Stimulated activated naive CD8-positive, alpha-beta T cell treated with anti-CD3 and anti-CD28 coated beads, Interleukin-15, Interleukin-2, amounts not matched to agents 100 U/mL and 50 U/mL, for 24 hours (primary cell): ENCODE data around the gene STAU1.
"Not testable (repeated sequence)": the region's sequence is repeated elsewhere in the genome, so short reads cannot be mapped to it uniquely, and the experiment has no call there.

Experiments used
- ATAC-seq: fragments of 150-1000 bp; cut with Tn5 transposase; one replicate; pipeline ENCODE4 v1.10.0; 2021
- DNase-seq: peaks from one replicate; pipeline ENCODE4 v3.0.0; 2021

STAU1 gene

DNA sequence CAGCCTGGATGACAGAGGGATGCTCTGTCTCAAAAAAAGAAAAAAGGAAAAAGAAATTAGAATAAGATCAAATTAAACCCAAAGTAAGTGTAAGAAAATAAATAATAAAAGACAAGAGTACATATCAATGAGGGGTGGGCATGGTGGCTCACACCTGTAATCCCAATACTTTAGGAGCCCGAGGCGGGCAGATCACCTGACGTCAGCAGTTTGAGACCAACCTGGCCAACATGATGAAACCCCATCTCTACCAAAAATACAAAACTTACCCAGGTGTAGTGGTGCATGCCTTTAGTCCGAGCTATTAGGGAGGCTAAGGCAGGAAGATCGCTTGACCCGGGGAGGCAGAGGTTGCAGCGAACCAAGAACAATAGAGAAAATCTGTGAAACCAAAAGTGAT, 14.9 kb upstream of the STAU1 start:
- ATAC-seq (no peak), DNase-seq (no peak)

DNA sequence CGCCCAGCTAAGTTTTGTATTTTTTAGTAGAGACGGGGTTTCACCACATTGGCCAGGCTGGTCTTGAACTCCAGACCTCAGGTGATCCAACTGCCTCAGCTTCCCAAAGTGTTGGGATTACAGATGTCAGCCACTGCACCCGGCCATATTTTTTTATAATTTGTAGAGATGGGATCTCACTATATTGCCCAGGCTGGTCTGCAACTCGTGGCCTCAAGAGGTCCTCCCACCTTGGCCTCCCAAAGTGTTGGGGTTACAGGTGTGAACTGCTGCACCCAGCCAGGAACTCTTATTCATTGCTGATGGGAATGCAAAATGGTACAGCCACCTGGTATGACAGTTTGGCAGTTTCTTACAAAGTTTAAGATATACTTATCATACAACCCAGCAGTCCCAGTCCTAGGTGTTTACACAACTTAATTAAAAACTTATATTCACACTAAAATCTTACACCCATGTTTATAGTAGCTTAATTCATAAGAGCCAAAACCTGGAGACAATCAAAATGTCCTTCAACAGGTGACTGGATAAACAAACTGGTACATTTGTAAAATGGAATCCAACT, 11.7 kb upstream of the STAU1 start:
- DNase-seq (no peak), ATAC-seq (no peak)

DNA sequence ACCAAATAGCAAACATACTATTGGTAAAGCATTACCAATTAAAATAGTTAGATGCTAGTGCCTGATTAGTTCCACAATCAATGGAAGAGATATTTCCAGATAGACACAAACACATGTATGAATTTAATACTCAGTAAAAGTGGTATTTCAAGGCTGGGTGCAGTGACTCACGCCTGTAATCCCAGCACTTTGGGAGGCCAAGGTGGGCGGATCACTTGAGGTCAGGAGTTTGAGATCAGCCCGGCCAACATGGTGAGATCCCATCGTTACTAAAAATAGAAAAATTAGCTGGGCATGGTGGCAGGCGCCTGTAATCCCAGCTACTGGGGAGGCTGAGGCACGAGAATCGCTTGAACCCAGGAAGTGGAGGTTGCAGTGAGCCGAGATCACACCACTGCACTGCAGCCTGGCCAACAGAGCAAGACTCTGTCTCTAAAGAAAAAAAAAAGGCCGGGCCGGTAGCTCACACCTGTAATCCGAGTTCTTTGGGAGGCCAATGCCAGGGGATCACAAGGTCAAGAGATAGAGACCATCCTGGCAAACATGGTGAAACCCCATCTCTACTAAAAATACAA, 4.9 kb upstream of the STAU1 start:
- not testable (repeated sequence) for ATAC-seq, DNase-seq

DNA sequence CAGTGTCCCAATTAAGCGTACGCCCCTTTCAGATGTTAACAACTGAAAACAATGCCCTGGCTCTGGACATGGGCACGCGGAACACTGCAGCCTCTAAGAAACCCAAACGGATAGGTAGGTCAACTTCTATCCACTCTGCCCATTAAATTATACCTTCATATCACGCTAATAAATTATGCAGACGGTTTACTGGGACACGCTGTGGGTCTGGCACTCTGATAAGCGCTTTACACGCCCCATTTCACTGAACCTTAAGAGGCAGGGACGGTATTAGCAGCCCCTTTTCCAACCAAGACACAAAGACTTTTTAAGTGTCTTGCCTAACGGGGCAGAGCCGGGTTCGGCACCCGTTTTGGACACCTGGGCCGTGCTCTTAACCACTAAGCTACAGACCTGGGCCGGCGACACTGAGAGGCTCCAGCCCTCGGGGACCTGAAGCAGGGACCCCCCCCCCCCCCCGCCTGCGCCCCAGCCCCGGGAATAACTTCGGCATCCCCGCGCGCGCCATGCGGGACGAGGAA, 744 bp downstream of the STAU1 start:
- DNase-seq: no peak
- ATAC-seq: no peak

DNA sequence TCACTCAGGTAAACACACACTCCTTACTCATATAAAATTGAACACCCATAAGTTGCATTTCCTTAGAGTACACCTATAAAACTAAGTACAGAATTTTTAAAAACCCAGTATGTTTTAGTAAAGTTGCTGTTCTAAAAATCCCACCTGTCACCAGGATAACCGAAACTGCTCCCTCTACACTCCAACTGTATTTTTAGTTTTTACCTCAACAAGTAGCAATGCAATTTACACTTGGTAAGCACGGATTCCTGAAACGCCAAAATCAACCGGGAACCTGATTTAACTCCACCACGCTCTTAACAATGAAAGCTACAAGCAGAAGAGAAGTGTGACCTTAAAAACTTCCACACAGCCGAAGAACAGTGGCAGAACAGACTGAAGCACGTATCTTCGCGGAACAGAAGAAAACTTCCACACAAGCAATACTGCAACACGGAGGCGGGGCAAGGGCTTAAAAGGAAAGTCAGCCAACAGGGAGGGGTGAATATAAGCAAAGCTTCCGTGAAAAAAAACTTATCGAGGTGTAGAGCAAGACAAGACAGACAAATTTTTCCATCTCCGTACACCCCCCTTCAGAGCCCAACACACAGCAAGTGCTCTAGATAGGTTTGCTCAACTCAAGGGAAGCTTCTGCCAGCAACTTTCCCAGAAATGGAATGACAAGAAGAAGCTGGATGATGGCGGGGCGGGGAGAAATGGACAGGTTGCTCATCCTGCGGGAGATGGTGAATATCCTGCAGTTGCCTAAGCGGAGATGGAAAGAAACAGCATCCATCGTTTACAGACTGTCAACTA, 1.4 kb downstream of the STAU1 start:
- peak; percentile 42 for ATAC-seq
- DNase-seq: peak; percentile 69

DNA sequence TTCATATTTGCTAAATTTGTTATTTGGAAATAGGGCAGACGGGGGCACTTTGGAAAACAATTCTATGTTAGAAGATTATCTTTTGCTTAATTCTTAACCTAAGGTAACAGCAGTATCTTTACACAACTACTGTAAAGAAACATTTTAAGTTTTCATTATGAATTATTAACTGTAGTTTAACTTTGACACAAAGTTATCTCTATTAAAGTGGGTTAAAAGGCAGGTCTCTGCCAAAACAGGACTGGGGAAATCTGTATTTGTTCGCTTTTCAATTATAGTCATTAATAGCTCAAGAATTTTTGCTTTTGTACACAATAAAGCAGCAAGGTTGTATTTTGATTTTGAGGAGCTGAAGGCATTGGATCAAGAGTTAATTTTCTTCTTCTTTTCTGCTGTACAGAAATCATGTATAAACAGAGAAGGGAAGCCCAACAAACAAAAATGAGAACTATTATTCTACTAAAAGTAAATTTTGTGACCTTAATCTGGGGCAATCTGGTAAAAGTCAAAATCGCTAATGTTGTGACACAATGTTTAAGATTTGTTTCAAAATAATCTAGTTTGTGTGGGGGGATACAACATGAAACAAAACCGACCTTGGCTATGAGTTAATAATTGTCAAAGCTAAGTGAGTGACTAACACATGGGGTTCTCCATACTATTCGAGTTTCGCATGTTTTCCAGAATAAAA, 2.9 kb downstream of the STAU1 start:
- DNase-seq (no peak), ATAC-seq (no peak)

DNA sequence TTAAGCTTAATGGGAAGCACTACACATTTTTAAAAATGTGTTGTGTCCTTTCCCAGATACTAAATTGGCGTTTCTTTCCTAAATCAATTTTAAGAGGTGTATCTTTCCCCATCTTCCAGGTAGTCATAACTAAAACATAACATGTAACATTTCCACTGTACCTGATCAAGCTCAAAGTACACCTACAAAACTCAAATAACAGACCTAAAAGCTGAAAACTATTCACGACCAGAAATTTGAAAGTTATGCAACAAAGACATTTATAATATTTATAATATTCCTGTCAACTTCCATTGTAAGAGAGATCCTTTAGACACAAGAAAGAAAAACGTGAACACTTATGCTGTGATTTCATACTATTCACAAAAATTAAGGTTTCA, 3.5 kb downstream of the STAU1 start:
- ATAC-seq (no peak), DNase-seq (no peak)

DNA sequence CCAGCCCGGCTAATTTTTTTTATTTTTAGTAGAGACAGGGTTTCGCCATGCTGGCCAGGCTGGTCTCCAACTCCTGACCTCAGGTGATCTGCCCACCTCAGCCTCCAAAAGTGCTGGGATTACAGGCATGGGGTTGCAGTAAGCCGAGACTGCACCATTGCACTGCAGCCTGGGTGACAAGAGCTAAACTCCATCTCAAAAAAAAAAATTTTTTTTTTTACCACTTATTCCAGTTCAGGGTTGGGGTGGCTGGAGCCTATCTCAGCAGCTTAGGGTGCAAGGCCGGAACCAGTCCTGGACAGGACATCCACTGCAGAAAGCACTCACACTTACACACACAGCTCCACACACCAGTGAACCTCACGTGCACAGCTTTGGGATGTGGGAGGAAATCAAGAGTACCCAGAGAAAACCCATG, 4.0 kb downstream of the STAU1 start:
- DNase-seq, ATAC-seq: not testable (repeated sequence)

DNA sequence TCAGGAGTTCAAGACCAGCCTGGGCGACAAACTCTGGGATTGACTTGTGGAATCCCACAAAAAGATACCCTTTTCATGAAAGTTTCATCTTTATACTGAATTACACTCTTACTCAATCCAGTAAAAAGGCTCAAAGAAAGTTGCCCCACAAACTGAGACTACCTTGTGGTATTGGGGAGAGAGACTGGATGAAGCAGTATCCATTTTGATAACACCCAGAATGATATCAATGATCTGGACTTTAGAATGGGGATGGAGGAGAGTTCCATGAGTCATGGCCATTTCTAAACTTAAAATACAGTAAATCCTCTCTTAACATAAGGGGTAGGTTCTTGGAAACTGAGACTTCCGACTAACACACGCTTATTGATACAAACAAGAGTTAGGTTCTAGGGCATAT, 4.7 kb downstream of the STAU1 start:
- ATAC-seq: no peak
- DNase-seq: no peak

DNA sequence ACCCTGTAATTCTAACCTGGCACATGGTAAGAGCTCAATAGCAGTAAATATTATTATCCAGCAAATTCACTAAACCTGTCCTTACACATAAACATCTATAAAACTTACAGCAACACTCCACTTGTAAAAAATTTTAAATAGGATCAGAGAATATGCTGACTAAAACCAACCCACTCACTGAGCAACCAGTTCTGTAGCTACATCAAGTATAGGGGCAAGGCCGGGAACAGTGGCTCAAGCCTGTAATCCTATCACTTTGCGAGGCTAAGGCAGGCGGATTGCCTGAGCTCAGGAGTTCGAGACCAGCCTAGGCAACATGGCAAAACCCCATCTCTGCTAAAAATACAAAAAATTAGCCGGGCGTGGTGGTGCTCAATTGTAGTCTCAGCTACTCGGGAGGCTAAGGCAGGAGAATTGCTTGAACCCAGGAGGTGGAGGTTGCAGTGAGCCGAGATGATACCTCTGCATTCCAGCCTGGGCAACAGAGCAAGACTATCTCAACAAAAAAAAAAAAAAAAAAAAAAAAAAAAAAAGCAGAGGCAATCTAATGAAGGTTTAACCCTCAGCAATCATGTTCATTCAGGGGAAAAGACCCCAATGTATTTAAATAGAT, 6.8 kb downstream of the STAU1 start:
- no peak for ATAC-seq
- no peak for DNase-seq

DNA sequence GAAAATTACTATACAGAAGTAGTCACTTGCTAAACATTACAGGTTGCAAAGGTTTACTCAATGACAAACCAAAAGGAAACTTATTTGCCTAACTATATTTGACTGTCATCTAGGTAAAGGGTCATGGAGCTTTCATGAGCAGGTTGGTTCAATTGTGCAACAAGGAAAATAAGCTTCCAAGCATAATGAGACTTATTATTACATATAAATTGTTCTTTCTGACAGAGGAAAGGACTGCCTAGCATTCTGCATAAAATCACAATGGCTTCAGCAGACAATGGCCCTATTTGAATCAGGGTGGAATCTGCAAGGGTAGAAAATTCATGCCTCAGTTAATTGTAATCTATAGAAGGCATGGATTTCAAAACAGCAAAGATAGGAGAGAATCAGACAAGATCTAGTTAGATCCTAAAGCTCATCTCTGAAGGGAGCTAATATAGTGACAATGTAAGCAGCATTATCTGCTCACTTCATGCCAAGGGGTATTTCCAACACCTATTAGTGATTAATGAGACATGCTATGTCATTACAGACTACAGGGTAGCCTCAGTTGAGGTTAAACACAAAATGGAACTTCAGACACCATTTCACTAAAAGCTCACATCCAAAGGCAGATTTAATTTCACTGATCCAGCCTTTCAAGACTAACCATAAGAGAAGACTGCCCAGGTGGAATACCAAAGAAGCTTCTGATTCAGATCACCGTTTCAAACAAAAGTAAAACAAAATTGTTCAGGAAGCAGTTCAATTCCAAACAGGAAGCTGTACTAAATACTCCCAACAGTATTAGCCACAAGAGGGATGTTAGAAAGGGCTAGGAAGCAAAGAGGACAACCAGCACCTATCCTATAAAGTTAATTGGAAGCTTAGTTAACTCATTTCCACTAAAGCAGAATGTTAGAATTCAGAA, 8.5 kb downstream of the STAU1 start:
- peak; percentile 36 for ATAC-seq

DNA sequence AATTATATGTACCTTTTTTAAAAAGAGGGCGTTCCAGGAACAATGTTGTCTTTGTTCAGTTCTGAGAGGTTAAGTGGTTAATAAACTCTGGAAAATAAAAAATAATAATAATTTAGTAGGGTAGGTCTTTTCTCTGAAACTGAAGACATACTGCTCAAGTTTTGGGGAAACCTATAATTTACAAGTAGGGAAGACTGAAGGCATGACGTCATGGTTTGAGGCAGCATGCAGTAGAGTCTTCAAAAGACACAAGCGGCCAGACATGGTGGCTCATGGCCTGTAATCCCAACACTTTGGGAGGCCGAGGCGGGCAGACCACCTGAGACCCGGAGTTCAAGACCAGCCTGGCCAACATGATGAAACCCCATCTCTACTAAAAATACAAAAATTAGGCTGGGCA, 14.0 kb downstream of the STAU1 start:
- ATAC-seq (no peak), DNase-seq (no peak)

More for the DNA sequence above, 8.5 kb downstream of the STAU1 start:
- DNase-seq: no peak

DNA sequence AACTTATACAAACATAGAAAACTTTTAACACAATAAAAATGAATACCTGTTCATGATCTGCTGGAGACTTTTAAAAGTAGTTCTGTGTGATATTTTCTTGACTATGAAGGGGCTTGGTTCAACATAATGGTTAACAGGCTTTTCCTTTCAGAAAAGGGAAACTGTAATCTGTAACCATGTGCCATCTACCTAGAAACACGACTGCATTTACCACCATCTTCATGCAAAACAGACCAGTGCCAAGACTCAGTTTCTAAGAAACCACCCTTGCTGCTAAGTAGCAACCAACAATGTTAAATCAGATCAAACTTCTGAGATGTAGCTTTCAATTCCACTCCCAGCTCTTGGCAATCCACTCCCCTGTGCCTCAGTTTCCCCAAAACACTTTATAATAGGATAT, 15.7 kb downstream of the STAU1 start:
- ATAC-seq (no peak), DNase-seq (no peak)

DNA sequence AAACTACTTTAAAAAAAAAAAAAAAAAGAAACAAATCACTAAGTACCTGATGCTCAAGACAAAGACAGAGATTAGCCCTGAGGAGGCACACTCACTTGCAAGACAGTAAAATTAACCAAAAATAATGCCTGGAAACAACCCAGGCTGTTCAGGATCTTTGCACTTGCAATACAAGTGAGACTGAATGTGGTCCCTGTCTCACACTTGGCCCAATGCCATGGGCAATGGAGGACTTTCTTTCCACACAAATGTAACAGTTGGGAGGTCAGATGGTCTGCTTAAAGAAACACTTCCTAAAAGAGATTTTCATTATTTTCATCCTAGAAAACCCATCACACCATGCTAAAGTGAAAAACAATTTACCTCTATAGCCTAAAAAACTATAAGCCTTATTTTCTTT, 16.2 kb downstream of the STAU1 start:
- no peak for ATAC-seq
- no peak for DNase-seq

DNA sequence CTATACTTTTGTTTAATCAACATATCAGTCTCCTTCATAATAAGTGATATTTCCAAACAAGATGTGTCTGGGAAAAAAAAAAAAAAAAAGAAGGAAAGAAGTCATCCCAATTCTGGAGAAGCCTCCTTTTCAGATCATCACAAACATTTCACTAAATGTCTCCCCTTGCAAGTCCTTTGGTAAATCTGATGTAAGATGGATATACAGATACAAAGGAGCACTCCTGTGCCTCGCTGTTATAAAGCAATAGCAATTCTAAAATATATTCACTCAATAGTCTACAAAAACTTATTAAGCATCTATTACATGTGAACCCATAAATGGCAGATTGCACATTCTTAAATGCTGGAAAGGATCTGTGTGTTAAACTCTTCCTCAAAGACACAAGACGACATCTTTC, 17.4 kb downstream of the STAU1 start:
- DNase-seq: no peak
- ATAC-seq: no peak

DNA sequence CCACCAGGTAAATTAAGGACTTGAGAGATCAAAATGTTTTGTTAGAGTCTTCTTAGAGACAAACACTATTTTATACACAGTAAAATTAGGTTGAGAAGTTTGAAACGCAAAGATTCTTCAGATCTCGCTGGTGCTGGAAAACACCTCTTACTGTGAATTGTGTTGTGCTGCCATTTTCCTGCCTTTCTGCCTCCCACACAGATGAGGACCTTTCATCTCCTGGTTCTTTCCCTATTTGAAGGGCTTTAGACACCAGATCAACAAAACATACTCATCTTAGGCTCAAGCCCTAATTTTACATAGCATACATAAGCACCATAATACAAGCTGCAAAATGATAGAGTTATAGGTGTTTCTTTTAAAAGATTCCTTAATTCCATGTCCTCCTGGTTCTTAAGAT, 18.6 kb downstream of the STAU1 start:
- DNase-seq (no peak), ATAC-seq (no peak)

DNA sequence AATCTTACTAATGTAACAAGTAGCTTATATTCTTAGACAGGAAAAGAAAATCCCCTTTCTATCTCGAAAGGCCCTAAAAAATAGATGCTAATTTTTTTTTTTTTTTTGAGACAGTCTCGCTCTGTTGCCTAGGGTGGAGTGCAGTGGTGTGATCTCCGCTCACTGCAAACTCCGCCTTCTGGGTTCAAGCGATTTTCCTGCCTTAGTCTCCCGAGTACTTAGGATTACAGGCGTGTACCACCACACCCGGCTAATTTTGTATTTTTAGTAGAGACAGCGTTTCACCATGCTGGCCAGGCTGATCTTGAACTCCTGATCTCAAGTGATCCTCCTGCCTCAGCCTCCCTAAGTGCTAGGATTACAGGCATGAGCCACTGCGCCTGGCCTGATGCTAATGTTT, 19.3 kb downstream of the STAU1 start:
- ATAC-seq, DNase-seq: not testable (repeated sequence)

DNA sequence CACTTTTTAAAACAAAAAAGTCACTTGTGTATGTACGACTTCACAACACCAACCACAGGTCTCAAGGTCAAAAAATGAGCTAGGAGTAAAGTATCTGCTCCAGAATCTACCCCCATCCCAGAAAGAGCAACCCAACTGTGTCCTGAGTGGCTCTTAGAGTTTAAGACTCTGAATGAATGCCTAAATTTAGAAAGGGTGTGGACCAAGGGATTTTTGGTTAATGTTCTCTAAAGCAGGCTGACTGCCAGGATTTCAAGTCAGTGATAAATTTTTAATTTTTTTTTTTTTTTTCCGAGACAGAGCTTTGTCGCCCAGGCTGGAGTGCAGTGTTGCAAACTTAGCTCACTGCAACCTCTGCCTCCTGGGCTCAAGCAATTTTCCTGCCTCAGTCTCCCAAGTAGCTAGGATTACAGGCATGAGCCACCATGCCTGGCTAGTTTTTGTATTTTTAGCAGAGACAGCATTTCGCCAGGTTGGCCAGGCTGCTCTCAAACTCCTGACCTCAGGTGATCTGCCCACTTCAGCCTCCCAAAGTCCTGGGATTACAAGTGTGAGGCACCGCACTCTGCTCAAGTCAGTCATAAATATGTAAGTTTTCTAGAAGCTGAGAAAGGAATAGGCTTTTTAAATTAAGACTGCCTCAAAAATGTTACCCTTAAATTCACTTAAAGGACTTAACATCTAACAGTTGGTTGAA, 20.2 kb downstream of the STAU1 start:
- ATAC-seq (no peak), DNase-seq (no peak)

DNA sequence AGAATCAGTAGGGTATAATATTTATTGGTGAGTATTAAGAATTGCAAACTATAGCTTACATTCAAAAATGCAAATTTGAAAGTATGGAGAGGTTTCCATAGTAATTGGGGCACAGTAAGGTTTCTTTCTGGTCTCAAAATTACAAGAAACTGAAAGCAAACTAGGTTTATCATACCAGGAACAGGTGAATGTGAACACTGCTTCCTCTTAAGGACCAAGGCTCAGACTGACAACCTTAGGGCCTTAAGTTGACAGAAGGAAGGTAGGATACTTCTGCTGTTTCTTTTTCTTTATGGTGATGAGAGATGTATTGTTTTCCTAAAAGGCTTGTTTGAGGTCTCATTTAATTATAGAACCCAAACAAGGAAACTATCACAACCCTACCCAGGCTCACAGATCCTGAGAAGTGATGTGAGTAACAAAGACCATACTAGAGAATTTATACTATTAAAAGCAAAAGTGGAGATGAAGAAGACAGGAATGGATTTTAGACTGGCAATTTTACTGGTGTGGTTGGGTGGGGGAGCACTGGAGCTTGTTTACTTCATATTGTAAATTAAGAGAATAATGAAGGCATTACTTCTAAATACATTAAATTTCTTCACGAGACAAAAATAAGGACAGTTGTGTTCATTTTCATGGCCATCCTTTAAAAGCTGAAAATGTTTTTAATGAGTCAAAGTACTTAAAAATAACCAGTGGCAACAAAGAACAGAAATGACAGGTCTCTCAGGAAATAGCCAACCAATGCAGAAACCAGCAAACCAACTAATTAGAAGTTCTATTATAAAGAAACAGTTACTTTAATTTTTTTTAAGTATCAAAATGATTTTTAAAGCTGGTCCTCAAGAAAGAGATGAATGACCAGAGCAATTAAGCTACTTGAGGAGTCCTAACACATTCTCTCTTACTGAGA, 21.3 kb downstream of the STAU1 start:
- no peak for DNase-seq
- ATAC-seq: peak; percentile 78

DNA sequence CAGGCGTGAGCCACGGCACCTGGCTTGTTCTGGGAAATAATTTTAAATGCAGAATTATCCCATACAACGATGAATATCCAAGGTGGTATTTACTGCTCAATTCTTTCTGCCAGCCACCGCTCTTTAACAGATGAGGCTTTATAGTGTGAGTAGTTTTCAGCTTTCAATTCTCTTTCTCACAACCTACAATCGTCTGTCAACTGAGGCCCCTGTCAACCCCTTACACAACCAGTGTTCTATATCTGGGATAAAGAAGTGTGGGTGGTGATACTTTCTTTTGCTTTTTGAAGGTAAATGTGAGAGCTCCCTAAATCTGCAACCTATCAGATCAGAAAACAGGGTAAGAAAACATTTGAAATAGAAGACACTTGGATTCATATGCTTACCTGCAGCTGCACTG, 22.5 kb downstream of the STAU1 start:
- DNase-seq (no peak), ATAC-seq (peak; percentile 37)
